ENCODE data around the gene STX5. TPM values are rescaled to one million over a fixed set of nuclear protein-coding genes. Genes with fewer than 3 reads are reported as not detected.

STX5 gene
- polyA plus RNA-seq, 2 of the 4 experiments (the other 2 are of a cell fraction): 19.5 to 32.3 TPM

- TF ChIP-seq, protein P1, sequence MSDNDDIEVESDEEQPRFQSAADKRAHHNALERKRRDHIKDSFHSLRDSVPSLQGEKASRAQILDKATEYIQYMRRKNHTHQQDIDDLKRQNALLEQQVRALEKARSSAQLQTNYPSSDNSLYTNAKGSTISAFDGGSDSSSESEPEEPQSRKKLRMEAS (IDR thresholded peaks at IDR 0.05): no peak; the same call in 1 of the 2 replicates
- TF ChIP-seq EHMT2 (IDR thresholded peaks at IDR 0.05; ENCODE audit: low read depth) (no peak), RAD21 (conservative IDR thresholded peaks at IDR 0.05 in 1 of 2, IDR thresholded peaks at IDR 0.05 in 1 of 2) (no peak), HOXA7 (CRISPR knock-in tag; IDR thresholded peaks at IDR 0.05) (peak; percentile 93), POLR2A (IDR thresholded peaks at IDR 0.05; ENCODE audit: low read length) (peak; percentile 18; the same call in 1 of the 2 replicates), HDAC2 (IDR thresholded peaks at IDR 0.05) (no peak), ESRRA (IDR thresholded peaks at IDR 0.05; ENCODE audit: borderline replicate concordance, low read length) (no peak), CBX8 (IDR thresholded peaks at IDR 0.05) (no peak), HOXB13 (CRISPR knock-in tag; IDR thresholded peaks at IDR 0.05; ENCODE audit: low read depth) (no peak), HES2 (IDR thresholded peaks at IDR 0.05) (no peak), RARB (CRISPR knock-in tag; IDR thresholded peaks at IDR 0.05) (peak; percentile 54), NFE2L2 (conservative IDR thresholded peaks at IDR 0.05; ENCODE audit: low read length) (no peak), MAFK (IDR thresholded peaks at IDR 0.05; ENCODE audit: partially characterized antibody) (no peak), MAZ (IDR thresholded peaks at IDR 0.05; ENCODE audit: borderline replicate concordance, low read depth, low read length) (no peak), RNF2 (IDR thresholded peaks at IDR 0.05; ENCODE audit: borderline replicate concordance, low read depth) (no peak), KDM5A (IDR thresholded peaks at IDR 0.05) (no peak), HOXB5 (CRISPR knock-in tag; IDR thresholded peaks at IDR 0.05) (no peak), SREBF2 (IDR thresholded peaks at IDR 0.05) (no peak), GATA3 (IDR thresholded peaks at IDR 0.05; ENCODE audit: borderline replicate concordance) (peak; percentile 40; the same call in 1 of the 2 replicates), CEBPB (IDR thresholded peaks at IDR 0.05) (no peak), ZFP36 (IDR thresholded peaks at IDR 0.05; ENCODE audit: borderline replicate concordance, partially characterized antibody) (no peak), NR3C1 (IDR thresholded peaks at IDR 0.05) (no peak), EHF (CRISPR knock-in tag; IDR thresholded peaks at IDR 0.05) (0 out of 2 replicates have a peak, but pooled peaks have one; percentile 34), CBX2 (IDR thresholded peaks at IDR 0.05; ENCODE audit: borderline replicate concordance, low read depth) (no peak), ZC3H11A (IDR thresholded peaks at IDR 0.05) (no peak), JUN (IDR thresholded peaks at IDR 0.05) (peak; percentile 75 to 84), FOXS1 (CRISPR knock-in tag; IDR thresholded peaks at IDR 0.05) (no peak), FOSL2 (IDR thresholded peaks at IDR 0.05) (no peak), FOSL2 (CRISPR knock-in tag; IDR thresholded peaks at IDR 0.05) (no peak), CHD2 (IDR thresholded peaks at IDR 0.05; ENCODE audit: low read length, partially characterized antibody) (peak; percentile 17), EP300 (IDR thresholded peaks at IDR 0.05) (no peak), BCL3 (IDR thresholded peaks at IDR 0.05) (peak; percentile 92; the same call in 1 of the 3 replicates), E2F6 (IDR thresholded peaks at IDR 0.05; ENCODE audit: borderline replicate concordance, low read depth) (no peak)
- TF ChIP-seq, protein P2, sequence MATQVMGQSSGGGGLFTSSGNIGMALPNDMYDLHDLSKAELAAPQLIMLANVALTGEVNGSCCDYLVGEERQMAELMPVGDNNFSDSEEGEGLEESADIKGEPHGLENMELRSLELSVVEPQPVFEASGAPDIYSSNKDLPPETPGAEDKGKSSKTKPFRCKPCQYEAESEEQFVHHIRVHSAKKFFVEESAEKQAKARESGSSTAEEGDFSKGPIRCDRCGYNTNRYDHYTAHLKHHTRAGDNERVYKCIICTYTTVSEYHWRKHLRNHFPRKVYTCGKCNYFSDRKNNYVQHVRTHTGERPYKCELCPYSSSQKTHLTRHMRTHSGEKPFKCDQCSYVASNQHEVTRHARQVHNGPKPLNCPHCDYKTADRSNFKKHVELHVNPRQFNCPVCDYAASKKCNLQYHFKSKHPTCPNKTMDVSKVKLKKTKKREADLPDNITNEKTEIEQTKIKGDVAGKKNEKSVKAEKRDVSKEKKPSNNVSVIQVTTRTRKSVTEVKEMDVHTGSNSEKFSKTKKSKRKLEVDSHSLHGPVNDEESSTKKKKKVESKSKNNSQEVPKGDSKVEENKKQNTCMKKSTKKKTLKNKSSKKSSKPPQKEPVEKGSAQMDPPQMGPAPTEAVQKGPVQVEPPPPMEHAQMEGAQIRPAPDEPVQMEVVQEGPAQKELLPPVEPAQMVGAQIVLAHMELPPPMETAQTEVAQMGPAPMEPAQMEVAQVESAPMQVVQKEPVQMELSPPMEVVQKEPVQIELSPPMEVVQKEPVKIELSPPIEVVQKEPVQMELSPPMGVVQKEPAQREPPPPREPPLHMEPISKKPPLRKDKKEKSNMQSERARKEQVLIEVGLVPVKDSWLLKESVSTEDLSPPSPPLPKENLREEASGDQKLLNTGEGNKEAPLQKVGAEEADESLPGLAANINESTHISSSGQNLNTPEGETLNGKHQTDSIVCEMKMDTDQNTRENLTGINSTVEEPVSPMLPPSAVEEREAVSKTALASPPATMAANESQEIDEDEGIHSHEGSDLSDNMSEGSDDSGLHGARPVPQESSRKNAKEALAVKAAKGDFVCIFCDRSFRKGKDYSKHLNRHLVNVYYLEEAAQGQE (IDR thresholded peaks at IDR 0.05): no peak
- TF ChIP-seq, protein P3, sequence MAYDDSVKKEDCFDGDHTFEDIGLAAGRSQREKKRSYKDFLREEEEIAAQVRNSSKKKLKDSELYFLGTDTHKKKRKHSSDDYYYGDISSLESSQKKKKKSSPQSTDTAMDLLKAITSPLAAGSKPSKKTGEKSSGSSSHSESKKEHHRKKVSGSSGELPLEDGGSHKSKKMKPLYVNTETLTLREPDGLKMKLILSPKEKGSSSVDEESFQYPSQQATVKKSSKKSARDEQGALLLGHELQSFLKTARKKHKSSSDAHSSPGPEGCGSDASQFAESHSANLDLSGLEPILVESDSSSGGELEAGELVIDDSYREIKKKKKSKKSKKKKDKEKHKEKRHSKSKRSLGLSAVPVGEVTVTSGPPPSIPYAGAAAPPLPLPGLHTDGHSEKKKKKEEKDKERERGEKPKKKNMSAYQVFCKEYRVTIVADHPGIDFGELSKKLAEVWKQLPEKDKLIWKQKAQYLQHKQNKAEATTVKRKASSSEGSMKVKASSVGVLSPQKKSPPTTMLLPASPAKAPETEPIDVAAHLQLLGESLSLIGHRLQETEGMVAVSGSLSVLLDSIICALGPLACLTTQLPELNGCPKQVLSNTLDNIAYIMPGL (CRISPR knock-in tag; IDR thresholded peaks at IDR 0.05; ENCODE audit: borderline replicate concordance): no peak
- TF ChIP-seq, protein P4, sequence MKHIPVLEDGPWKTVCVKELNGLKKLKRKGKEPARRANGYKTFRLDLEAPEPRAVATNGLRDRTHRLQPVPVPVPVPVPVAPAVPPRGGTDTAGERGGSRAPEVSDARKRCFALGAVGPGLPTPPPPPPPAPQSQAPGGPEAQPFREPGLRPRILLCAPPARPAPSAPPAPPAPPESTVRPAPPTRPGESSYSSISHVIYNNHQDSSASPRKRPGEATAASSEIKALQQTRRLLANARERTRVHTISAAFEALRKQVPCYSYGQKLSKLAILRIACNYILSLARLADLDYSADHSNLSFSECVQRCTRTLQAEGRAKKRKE (CRISPR knock-in tag; IDR thresholded peaks at IDR 0.05; ENCODE audit: low read depth): no peak; the same call in 1 of the 2 replicates
Measured at GRCh38 chr11:62850911-62851806, 19.3 kb upstream of the STX5 start (continued).

Data from A549 (cell line).